RWPE2 (cell line): ENCODE measurements around the gene SQSTM1.
A peak's percentile ranks its signal among the peaks of the same experiment; 100 is the strongest.

Experiments used
- ATAC-seq: fragments of 200-7000 bp; cut with Tn5 transposase; 3 replicates; pipeline ENCODE4 v1.9.1; 2021; ENCODE audit warnings: low read depth
- DNase-seq: peaks from one replicate; pipeline ENCODE4 v3.0.0-alpha.2; 2020; ENCODE audit warnings: low spot score
- H3K27ac ChIP-seq: fragments of 450-650 bp; 2 replicates; pipeline ENCODE4 v1.5.1; 2017; ENCODE audit warnings: mild to moderate bottlenecking; ENCODE audit not compliant: poor library complexity, severe bottlenecking
- H3K27me3 ChIP-seq: fragments of 250-450 bp; sonication (Bioruptor Pico); 2 replicates; pipeline ENCODE4 v1.5.1; 2021; ENCODE audit warnings: mild to moderate bottlenecking, moderate library complexity; ENCODE audit not compliant: insufficient read depth, poor library complexity, severe bottlenecking
- H3K36me3 ChIP-seq: fragments of 250-450 bp; sonication (Bioruptor Pico); 2 replicates; pipeline ENCODE4 v1.5.1; 2020; ENCODE audit warnings: low read depth, mild to moderate bottlenecking, moderate library complexity
- H3K4me1 ChIP-seq: fragments of 250-450 bp; sonication (Bioruptor Pico); 2 replicates; pipeline ENCODE4 v1.5.1; 2021; ENCODE audit warnings: mild to moderate bottlenecking, moderate library complexity; ENCODE audit not compliant: insufficient read depth, poor library complexity, severe bottlenecking
- H3K4me3 ChIP-seq: fragments of 250-450 bp; sonication (Bioruptor Pico); 2 replicates; pipeline ENCODE4 v1.5.1; 2021; ENCODE audit warnings: mild to moderate bottlenecking, moderate library complexity; ENCODE audit not compliant: severe bottlenecking
- H3K9me3 ChIP-seq: fragments of 250-450 bp; sonication (Bioruptor Pico); 2 replicates; pipeline ENCODE4 v1.5.1; 2021; ENCODE audit warnings: mild to moderate bottlenecking, moderate library complexity; ENCODE audit not compliant: severe bottlenecking
- CTCF ChIP-seq: fragments of 450-650 bp; IDR thresholded peaks from one replicate; pipeline ENCODE4 v1.5.1; 2017; ENCODE audit warnings: mild to moderate bottlenecking, moderate library complexity; ENCODE audit not compliant: poor library complexity, severe bottlenecking

Gene SQSTM1

GRCh38 chr5:179820483-179821297 lies at the start of gene SQSTM1:
TSS of gene SQSTM1 (plus strand) at chr5:179820905. CDS start at chr5:179820937, 32 bp downstream.
- DNase-seq = peak; percentile 79
- H3K27me3 ChIP-seq = no peaks in the 10 kb centered on the region
- no peaks in the 10 kb centered on the region for H3K9me3 ChIP-seq
- peak within 1 kb of the TSS; percentile 76 for H3K4me3 ChIP-seq
- H3K36me3 ChIP-seq = peaks cover 37% of the 10 kb centered on the region
- peak within 1 kb of the TSS; percentile 68 for H3K27ac ChIP-seq
- H3K4me1 ChIP-seq = peaks cover 25% of the 10 kb centered on the region
- ATAC-seq = peak; percentile 37
- no peak for TF ChIP-seq CTCF

- Histone ChIP-seq H3K4me1 (no peaks in the 10 kb centered on the region), H3K27ac (no peak overlapping the region), H3K4me3 (no peak overlapping the region), H3K36me3 (peaks cover 95% of the 10 kb centered on the region), H3K27me3 (no peaks in the 10 kb centered on the region), H3K9me3 (no peaks in the 10 kb centered on the region)
- DNase-seq = no peak
- no peak for TF ChIP-seq CTCF
- ATAC-seq = no peak
These were observed 49.3 kb upstream of the SQSTM1 start for GRCh38 chr5:179771311-179771895.

- Histone ChIP-seq H3K27me3 (no peaks in the 10 kb centered on the region), H3K4me1 (no peaks in the 10 kb centered on the region), H3K27ac (no peak overlapping the region), H3K4me3 (no peak overlapping the region), H3K9me3 (no peaks in the 10 kb centered on the region), H3K36me3 (peaks cover 97% of the 10 kb centered on the region)
- ATAC-seq = no peak
- no peak for DNase-seq
- no peak for TF ChIP-seq CTCF
These were observed 48.4 kb upstream of the SQSTM1 start for GRCh38 chr5:179772351-179772750.

GRCh38 chr5:179773686-179774040 lies 47.0 kb upstream of the SQSTM1 start:
- TF ChIP-seq CTCF = no peak
- Histone ChIP-seq H3K4me1 (no peaks in the 10 kb centered on the region), H3K4me3 (no peak overlapping the region), H3K9me3 (no peaks in the 10 kb centered on the region), H3K36me3 (peaks cover 89% of the 10 kb centered on the region), H3K27ac (no peak overlapping the region), H3K27me3 (no peaks in the 10 kb centered on the region)
- ATAC-seq (no peak), DNase-seq (peak; percentile 57)

- Histone ChIP-seq H3K9me3 (no peaks in the 10 kb centered on the region), H3K27ac (no peak overlapping the region), H3K4me1 (no peaks in the 10 kb centered on the region), H3K4me3 (no peak overlapping the region), H3K27me3 (no peaks in the 10 kb centered on the region), H3K36me3 (peaks cover 81% of the 10 kb centered on the region)
- DNase-seq (peak; percentile 63), ATAC-seq (no peak)
- no peak for TF ChIP-seq CTCF
These were observed 46.3 kb upstream of the SQSTM1 start for GRCh38 chr5:179774442-179774841.
